WERI-Rb-1 (cell line): Measurements from ENCODE around the gene SCO1.

ENCODE experiments used
- DNase-seq: peaks from one replicate; pipeline ENCODE4 v3.0.0-alpha.2; 2020
- H3K27ac ChIP-seq: fragments of 250-450 bp; sonication (Bioruptor Pico); 2 replicates; pipeline ENCODE4 v1.5.1; 2020; ENCODE audit warnings: mild to moderate bottlenecking, moderate library complexity
- H3K27me3 ChIP-seq: fragments of 250-450 bp; sonication (Bioruptor Pico); 2 replicates; pipeline ENCODE4 v1.5.1; 2021; ENCODE audit warnings: mild to moderate bottlenecking, low read depth, moderate library complexity; ENCODE audit not compliant: insufficient read depth, severe bottlenecking
- H3K36me3 ChIP-seq: fragments of 250-450 bp; sonication (Bioruptor Pico); 2 replicates; pipeline ENCODE4 v1.5.1; 2020; ENCODE audit warnings: mild to moderate bottlenecking, moderate library complexity
- H3K4me3 ChIP-seq: 2 replicates; pipeline ENCODE4 v1.5.1; 2011; ENCODE audit warnings: low read depth, mild to moderate bottlenecking, control low read depth, low read length
- H3K9me3 ChIP-seq: fragments of 250-450 bp; sonication (Bioruptor Pico); 2 replicates; pipeline ENCODE4 v1.5.1; 2021; ENCODE audit warnings: mild to moderate bottlenecking, moderate library complexity; ENCODE audit not compliant: severe bottlenecking
- CTCF ChIP-seq: IDR thresholded peaks from 2 replicates; pipeline ENCODE4 v1.5.1; 2011; ENCODE audit warnings: low read depth, mild to moderate bottlenecking, control low read depth, inconsistent platforms, low read length

SCO1 gene

GRCh38 chr17:10674704-10675103 lies 22.6 kb downstream of the SCO1 start:
- Histone ChIP-seq H3K4me3 (no peak overlapping the region), H3K27ac (no peak overlapping the region), H3K9me3 (no peaks in the 10 kb centered on the region)

DNA sequence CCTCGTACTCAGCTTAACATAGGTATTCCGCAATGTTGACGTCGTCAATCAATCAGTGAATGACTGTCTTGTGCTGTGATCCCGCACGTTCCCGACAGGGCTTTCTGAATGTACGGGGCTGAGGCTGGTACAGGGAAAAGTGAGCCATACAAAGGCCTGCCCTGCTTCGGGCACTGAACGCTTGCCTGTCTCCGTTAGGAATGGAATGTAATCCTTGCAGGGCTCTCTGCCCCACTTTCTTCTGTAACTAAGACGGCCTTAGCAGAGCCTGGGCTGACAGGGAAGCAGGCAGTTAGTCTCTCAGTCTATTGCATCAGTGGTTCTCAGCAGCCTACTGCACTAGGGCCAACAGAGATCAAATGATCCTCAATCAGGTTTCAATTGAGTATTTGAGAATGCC lies 24.0 kb downstream of the SCO1 start:
- no peak overlapping the region for H3K27ac ChIP-seq
- no peak overlapping the region for H3K4me3 ChIP-seq
- peaks cover 15% of the 10 kb centered on the region for H3K36me3 ChIP-seq
- H3K9me3 ChIP-seq = no peaks in the 10 kb centered on the region
- no peak for TF ChIP-seq CTCF
- no peak for DNase-seq
- no peaks in the 10 kb centered on the region for H3K27me3 ChIP-seq

More at GRCh38 chr17:10674704-10675103, 22.6 kb downstream of the SCO1 start:
- peaks cover 18% of the 10 kb centered on the region for H3K36me3 ChIP-seq
- no peak for DNase-seq
- TF ChIP-seq CTCF = no peak
- no peaks in the 10 kb centered on the region for H3K27me3 ChIP-seq

DNA sequence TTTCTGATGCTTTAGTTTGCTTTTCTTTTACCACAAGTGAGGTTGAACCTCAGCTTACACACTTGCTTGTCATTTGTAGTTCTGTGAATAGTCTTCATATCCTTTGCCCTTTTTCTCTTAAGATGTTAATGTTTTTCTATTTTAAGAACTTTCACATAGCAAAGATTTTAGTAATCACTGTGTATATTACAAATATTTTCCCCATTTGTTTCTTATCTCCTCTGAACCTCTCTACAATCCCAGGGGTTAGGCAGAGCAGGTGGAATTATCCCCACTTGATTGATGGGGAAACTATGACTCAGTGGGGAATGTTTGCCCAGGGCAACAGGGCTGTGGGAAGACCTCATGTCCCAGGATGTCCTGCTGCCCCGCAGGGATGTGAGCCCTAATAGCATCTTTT lies 28.6 kb downstream of the SCO1 start:
- H3K36me3 ChIP-seq = no peaks in the 10 kb centered on the region
- no peaks in the 10 kb centered on the region for H3K27me3 ChIP-seq
- no peak for TF ChIP-seq CTCF
- no peak overlapping the region for H3K4me3 ChIP-seq
- DNase-seq = no peak
- H3K9me3 ChIP-seq = no peaks in the 10 kb centered on the region
- no peak overlapping the region for H3K27ac ChIP-seq

- H3K36me3 ChIP-seq = no peaks in the 10 kb centered on the region
- H3K4me3 ChIP-seq = no peak overlapping the region
- no peak overlapping the region for H3K27ac ChIP-seq
- TF ChIP-seq CTCF = no peak
- no peaks in the 10 kb centered on the region for H3K27me3 ChIP-seq
- DNase-seq = no peak
- H3K9me3 ChIP-seq = no peaks in the 10 kb centered on the region
Observed at GRCh38 chr17:10666906-10667305, 30.4 kb downstream of the SCO1 start.

- no peaks in the 10 kb centered on the region for H3K9me3 ChIP-seq
- H3K27ac ChIP-seq = no peak overlapping the region
- no peaks in the 10 kb centered on the region for H3K36me3 ChIP-seq
- no peak overlapping the region for H3K4me3 ChIP-seq
- no peaks in the 10 kb centered on the region for H3K27me3 ChIP-seq
- TF ChIP-seq CTCF = no peak
- no peak for DNase-seq
Observed at GRCh38 chr17:10664571-10664970, 32.8 kb downstream of the SCO1 start.

GRCh38 chr17:10663231-10663630 lies 34.1 kb downstream of the SCO1 start:
- Histone ChIP-seq H3K4me3 (no peak overlapping the region), H3K36me3 (no peaks in the 10 kb centered on the region), H3K9me3 (no peaks in the 10 kb centered on the region), H3K27ac (no peak overlapping the region), H3K27me3 (no peaks in the 10 kb centered on the region)
- no peak for TF ChIP-seq CTCF
- no peak for DNase-seq
